Gastroesophageal sphincter (tissue), 3 donors: Measurements from ENCODE around the gene ANKRD27.
"Not testable (repeated sequence)": the region's sequence is repeated elsewhere in the genome, so short reads cannot be mapped to it uniquely, and the experiment has no call there.

Source experiments
- CTCF ChIP-seq, 4 experiments: fragments of 200-600 bp in 2 of 4; fragments of 450-650 bp in 2 of 4; sonication (generic) in 1 of 4; IDR thresholded peaks; one replicate each; pipeline ENCODE4 v1.5.1; 2017 to 2019; ENCODE audit warnings: antibody characterized with exemption in 4 of 4, mild to moderate bottlenecking in 2 of 4, moderate library complexity in 2 of 4
- POLR2A ChIP-seq, 2 donors: fragments of 450-650 bp; IDR thresholded peaks; one replicate each; pipeline ENCODE4 v1.6.1; 2017; ENCODE audit warnings: antibody characterized with exemption in 2 of 2, mild to moderate bottlenecking in 2 of 2, moderate library complexity in 1 of 2

- not testable (repeated sequence) for TF ChIP-seq CTCF, POLR2A (IDR thresholded peaks at IDR 0.05)
These were observed 29.0 kb upstream of the ANKRD27 start for GRCh38 chr19:32704006-32704405.
